ENCODE data around the gene SDHC.
"Not testable (repeated sequence)": the region's sequence is repeated elsewhere in the genome, so short reads cannot be mapped to it uniquely, and the experiment has no call there.

The SDHC gene

GRCh38 chr1:161311595-161312181 is 2.5 kb upstream of the SDHC start:
- no peak for DNase-seq

DNA sequence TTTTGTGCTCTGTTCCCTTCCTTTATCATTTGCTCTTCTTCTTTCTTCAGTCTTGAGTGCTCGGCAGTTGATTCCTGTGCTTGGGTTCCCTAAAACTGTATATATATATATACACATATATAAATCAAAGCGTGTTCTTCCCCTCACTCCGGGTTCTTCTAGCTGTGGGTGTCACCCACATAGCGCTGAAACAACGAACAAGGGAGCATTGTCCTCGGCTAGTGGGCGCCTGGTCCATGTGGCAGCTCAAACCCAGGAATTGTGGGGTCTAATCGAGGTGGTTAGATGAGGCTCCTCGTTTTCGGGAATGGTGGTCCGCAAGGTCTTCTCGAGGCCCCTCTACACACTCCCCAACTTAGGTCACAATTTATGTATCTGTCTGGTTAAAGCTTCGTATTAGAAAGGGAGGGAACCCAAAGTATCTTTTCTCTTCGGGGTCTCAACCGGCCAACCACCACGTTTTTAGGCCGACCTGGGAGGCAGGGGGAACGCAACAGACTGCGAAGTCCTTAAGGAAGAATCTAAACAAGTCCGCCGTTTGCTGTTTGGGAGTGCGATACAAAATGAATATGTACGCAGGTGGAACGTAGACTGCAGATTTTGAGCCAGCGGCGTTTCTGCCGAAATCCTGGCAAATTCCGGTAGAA is 504 bp upstream of the SDHC start:
- DNase-seq: peak; percentile 15

DNA sequence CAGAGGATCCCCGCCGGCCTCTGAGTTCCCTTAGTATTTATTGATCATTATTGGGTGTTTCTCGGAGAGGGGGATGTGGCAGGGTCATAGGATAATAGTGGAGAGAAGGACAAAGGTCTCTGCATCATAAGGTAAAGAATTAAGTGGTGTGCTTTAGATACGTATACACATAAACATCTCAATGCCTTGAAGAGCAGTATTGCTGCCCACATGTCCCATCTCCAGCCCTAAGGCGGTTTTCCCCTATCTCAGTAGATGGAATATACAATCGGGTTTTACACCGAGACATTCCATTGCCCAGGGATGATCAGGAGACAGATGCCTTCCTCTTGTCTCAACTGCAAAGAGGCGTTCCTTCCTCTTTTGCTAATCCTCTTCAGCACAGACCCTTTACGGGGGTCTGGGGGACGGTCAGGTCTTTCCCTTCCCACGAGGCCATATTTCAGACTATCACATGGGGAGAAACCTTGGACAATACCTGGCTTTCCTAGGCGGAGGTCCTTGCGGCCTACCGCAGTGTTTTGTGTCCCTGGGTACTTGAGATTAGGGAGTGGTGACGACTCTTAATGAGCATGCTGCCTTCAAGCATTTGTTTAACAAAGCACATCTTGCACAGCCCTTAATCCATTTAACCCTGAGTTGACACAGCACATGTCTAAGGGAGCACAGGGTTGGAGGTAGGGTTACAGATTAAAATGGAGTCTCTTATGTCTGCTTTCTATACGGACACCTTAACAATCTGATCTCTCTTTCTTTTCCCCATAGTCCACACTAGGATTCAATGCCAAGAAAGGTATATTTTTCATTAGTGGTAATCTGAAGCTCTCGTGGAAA is 1.9 kb downstream of the SDHC start:
- not testable (repeated sequence) for DNase-seq

- DNase-seq: no peak
Measured at GRCh38 chr1:161324020-161324419, 9.8 kb downstream of the SDHC start.

DNA sequence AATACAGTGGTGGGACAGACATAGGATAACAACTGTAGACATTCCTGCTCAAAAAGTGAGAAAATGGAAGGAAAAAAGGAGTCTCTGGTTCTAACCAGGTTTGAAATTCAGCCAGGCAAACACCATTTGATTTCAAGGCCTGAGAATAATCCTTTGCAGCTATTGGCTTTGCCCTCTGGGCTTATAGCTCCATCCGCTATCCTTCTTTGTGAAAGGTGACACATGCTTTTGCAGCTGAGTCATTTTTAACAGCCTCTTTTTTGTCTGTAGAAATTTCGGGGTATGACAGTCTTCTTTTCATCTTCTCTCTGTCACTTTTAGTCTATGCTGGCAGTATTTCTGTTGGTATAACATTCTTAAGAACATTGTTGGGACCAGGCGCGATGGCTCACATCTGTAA is 16.2 kb downstream of the SDHC start:
- DNase-seq: no peak

DNA sequence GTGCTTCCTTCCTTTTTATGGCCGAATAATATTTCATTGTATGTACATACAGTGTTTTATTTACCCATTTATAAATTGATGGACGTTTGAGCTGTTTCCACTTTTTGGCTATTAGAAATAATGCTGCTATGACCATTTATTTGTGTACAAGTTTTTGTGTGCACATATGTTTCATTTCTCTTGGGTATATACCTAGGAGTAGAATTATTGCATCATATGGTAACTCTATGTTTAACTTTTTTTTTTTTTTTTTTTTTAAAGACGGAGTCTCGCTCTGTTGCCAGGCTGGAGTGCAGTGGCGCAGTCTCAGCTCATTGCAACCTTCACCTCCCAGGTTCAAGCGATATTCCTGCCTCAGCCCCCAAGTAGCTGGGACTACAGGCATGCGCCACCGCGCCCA is 19.0 kb downstream of the SDHC start:
- DNase-seq: no peak

DNA sequence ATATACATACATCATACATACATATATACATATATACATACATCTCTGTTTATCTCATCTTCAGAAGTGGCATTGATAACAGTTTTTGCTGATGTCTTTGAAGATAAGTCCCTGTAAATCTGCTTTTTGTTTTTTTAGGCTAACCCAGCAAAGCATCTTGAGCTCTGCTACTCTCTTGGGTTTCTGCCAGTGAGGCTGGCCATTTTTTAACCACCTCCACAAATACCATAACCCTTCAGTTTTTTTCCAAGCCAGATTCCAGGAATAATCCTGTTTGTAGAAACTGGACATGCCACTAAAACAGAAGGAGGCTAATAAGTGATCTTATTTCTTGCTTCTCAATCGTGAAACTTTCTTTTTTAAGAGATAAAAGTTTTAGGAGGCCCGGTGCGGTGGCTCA is 21.6 kb downstream of the SDHC start:
- no peak for DNase-seq

DNA sequence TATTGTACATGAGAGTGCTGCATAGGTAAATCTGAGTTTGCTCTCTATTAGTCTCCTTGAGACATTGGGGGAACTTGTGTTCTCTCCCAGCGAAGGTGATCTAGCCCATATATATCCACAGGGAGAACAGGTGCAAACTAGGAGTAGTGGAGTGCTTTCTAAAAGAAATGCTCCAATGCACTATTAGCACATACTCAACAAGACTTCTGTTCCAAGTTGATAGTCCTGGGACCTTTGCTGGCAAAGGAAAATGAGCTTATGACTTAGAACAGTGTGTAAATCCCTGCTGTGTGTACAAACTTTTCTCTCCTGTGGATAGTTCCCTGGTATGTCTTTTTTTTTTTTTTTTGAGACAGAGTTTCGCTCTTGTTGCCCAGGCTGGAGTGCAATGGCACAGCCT is 28.0 kb downstream of the SDHC start:
- DNase-seq: no peak

GRCh38 chr1:161342821-161343220 is 28.6 kb downstream of the SDHC start:
- no peak for DNase-seq

- no peak for DNase-seq
Measured at GRCh38 chr1:161350671-161351070, 36.5 kb downstream of the SDHC start.

- DNase-seq: no peak
Measured at GRCh38 chr1:161351482-161351881, 37.3 kb downstream of the SDHC start.

GRCh38 chr1:161357073-161357472 is 42.9 kb downstream of the SDHC start:
- DNase-seq: no peak

DNA sequence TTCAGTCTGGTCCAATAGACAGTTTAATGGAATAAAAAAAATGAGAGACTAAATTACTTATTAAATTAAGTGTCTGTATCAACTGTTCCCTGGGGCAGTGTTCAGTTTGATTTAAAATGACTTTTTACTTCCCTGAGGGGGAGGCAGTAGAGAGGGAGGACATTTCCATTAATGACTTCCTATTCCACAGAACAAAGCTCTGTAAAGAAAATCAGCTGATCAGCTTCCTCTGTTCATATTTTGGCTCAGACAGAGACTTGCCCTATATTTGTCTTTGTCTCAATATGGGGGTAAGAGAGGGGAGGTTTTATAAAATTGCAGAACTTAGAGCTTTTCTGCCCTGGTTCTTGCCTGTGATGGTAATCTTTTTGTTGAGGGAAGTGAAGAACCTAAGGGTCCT is 45.1 kb downstream of the SDHC start:
- no peak for DNase-seq

GRCh38 chr1:161364332-161364731 is 50.2 kb downstream of the SDHC start:
- DNase-seq: no peak

DNA sequence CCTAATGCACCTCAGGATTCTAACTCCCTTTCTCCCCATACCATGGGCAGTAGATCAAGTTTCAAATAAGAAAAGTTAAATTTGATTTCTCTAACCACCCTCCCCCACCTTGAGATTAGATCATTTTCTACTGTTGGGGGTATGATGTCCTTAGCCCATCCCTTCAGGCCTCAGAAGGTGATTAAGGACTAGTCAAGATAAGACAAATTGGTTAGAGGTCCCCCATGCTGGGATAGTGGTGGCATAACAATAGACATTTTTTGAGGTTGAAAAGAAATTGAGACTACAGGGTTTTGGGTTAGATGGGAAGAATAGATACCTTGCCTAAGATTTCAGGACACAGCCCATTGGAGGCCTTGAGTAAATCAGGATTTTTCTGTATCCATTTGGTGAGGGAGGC is 51.0 kb downstream of the SDHC start:
- no peak for DNase-seq

DNA sequence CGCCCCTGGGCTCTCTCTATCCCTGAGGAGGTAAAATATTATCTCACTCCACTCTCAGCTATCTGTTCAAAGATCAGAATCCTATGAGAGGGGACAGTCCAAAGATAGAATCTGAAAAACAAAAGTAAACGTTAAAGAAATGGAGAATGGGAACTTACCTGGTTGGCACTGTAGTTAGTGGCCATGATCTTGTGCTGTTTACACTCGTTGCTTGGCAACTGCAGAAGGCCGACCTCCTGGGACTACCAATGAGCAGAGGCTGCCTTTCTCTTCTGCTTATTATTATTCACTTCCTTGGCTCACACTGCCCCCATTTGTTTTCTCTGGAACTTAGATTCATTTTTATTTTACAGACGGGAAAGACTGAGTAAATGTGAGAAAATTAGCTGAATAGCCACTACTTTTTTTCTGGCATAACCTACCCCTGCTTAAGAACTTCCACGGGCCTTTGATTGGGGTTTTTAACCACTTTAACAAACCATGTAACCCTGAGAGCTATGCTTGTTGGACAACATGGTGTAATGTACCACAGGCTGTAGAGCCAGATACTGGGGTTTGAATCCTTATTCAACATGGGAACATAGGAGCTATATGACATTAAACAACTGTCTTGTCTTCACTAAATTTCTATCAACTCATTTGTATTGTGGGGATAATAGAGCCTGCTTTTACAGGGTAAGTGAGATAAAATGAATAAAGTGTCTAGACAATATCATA is 53.7 kb downstream of the SDHC start, which contains the start of gene CFAP126:
CFAP126 (minus strand) TSS at position 193 of the 717 bp plus-strand sequence; CDS start at position 185, 8 bp downstream.
- DNase-seq: peak; percentile 59

GRCh38 chr1:161373442-161373841 is 59.3 kb downstream of the SDHC start:
- no peak for DNase-seq

GRCh38 chr1:161374373-161374772 is 60.2 kb downstream of the SDHC start:
- DNase-seq: no peak

DNA sequence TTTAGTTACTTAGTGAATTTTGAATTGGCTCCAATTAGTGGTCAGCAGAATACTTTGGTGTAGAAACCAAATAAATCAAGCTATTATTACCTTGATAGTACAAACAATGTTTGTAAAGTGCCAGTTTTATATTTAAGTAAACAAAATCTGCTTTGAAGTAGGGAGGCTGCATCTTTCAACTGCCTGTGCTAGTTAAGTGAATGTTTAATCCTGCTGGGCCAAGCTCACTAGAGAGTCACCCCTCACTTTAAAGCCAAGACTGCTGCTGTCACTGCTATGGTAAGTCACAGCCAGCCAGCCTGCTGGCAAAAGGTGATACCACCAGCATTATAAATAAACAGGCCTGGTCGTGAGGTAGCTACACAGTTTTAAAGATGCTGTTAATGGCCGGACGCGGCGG is 63.8 kb downstream of the SDHC start:
- no peak for DNase-seq

- DNase-seq: no peak
Measured at GRCh38 chr1:161379071-161379470, 64.9 kb downstream of the SDHC start.

DNA sequence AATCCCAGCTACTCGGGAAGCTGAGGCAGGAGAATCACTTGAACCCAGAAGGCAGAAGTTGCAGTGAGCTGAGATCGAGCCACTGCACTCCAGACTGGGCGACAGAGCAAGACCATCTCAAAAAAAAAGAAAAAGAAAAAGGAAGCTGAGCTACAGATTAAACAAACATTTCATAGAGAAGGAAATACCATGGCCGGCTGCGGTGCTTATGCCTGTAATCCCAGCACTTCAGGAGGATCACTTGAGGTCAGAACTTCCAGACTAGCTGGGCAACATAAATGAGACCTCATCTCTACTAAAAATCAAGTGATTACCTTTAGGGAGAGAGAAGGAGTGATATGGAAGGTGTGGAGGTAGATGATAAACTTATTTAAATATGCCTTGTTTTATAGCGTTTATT is 67.5 kb downstream of the SDHC start:
- DNase-seq: no peak

DNA sequence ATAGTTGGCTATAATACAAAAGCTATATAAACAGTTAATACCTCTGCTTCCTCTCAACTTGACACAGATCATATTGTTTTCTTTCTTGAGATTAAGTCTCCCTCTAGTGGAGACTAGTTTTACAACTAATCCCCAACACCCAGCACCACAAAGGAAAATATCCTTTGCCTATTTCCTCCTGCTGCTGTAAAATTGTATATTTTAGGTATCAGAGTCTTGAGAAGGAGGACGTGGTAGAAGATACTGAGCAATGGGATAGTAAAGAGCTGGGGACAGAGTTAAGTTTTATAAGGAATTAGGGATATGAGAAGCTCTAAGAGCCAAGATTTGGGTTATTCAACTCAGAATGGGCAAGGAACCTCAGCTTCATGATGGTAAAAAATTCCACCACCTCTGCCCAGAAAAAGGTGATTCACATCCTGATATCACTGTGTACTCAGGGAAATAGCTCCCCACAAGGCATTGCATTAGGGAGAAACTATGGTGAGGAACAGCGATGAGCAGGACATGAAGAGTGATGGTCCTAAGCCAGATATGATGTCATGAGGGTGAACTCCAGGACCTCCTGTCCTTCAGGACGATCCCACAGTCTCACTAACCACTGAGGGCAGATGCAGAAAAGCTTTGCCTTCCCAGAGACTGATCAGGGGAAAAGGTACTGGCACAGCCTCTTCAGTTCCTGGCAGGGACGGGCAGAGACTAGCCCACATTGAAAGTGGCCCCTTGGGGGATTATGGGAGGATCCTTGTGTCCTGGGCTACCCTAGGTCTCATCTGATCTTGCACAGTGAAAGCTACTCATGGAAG is 68.2 kb downstream of the SDHC start:
- DNase-seq: peak; percentile 43

DNA sequence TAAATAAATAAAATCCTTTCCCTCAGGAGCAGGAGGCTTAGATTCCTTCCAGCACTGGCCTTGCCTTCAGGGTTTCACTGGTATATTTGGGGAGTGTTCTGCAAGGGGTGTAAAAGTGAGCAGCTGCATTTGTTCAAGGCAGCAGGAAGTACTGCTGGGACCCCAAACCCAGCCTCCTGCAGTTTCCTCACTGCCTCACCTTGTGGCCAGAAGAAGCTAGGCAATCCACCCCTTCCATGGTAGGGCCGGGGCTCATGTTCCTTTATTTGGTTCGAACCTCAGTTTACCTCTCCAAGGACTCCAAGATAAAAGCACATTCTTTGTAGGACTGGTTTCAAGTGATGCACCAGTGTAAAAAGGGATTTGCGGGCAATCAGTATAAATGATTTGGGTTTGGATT is 74.5 kb downstream of the SDHC start:
- no peak for DNase-seq

Data from NCI-H146 (cell line).